B cell (primary cell): Measurements from ENCODE around the gene RPL29.

Source experiments
- CTCF ChIP-seq: fragments of 200-600 bp; IDR thresholded peaks from one replicate; pipeline ENCODE4 v1.8.0; 2022; ENCODE audit warnings: antibody characterized with exemption, mild to moderate bottlenecking
- EZH2 ChIP-seq: IDR thresholded peaks from 2 replicates; pipeline ENCODE4 v1.6.1; 2012; ENCODE audit warnings: borderline replicate concordance, low read depth, mild to moderate bottlenecking, moderate library complexity, low read length; ENCODE audit not compliant: insufficient read depth, poor library complexity, severe bottlenecking

GRCh38 chr3:52028572-52028971 lies 32.9 kb upstream of the RPL29 start:
- no peak for TF ChIP-seq CTCF
- no peak for TF ChIP-seq EZH2
